ENCODE measurements around the gene IFITM5. TPM values are rescaled to one million over a fixed set of nuclear protein-coding genes. Genes with fewer than 3 reads are reported as not detected.

The IFITM5 gene
- total and polyA plus RNA-seq, 2 of the 8 experiments (the other 6 are each of a cell fraction or from before 2014, with no cell fraction given): not detected

- Histone ChIP-seq H4K5ac (ENCODE audit: insufficient read length, low read depth, low read length) (no peak overlapping the region), H3K79me2 (ENCODE audit: control insufficient read depth in 1 of 2, insufficient read depth in 2 of 2, low read length in 2 of 2) (no peaks in the 10 kb centered on the region), H2BK15ac (ENCODE audit: low read length) (no peak overlapping the region), H3K4ac (replicated peaks; ENCODE audit: insufficient read length, low read depth, low read length) (no peak overlapping the region), H3K27ac (ENCODE audit: low read depth, low read length) (no peak overlapping the region), H3K18ac (ENCODE audit: extremely low read depth, low read length) (no peak overlapping the region), H2BK5ac (ENCODE audit: low read depth, low read length) (no peak overlapping the region), H3K4me1 (replicated peaks in 1 of 4; ENCODE audit: control insufficient read depth in 3 of 4, insufficient read depth in 4 of 4, low read length in 3 of 4) (peaks cover 0 to 10% (median 6%) of the 10 kb centered on the region in 4 experiments; a peak in 5 of 7 replicates), H2AK5ac (ENCODE audit: low read depth, low read length) (no peak overlapping the region), H2AFZ (ENCODE audit: low read length) (no peak overlapping the region), H3K9ac (replicated peaks in 1 of 4; ENCODE audit: extremely low read depth in 1 of 4, low read depth in 3 of 4, low read length in 3 of 4) (no peak overlapping the region), H3K23ac (ENCODE audit: insufficient read length) (no peak overlapping the region), H3K4me3 (ENCODE audit: extremely low read depth in 1 of 4, insufficient read depth in 2 of 4, low read depth in 3 of 4, low read length in 4 of 4) (no peak overlapping the region), H4K20me1 (replicated peaks in 1 of 2; ENCODE audit: control insufficient read depth in 1 of 2, insufficient read depth in 2 of 2, low read length in 2 of 2) (no peaks in the 10 kb centered on the region), H2BK12ac (ENCODE audit: low read depth, low read length) (no peak overlapping the region), H3K79me1 (ENCODE audit: low read depth, low read length) (no peaks in the 10 kb centered on the region), H3K27me3 (replicated peaks in 1 of 4; ENCODE audit: control insufficient read depth in 3 of 4, extremely low read depth in 1 of 4, insufficient read depth in 3 of 4, low read length in 3 of 4) (no peaks in the 10 kb centered on the region), H3K23me2 (ENCODE audit: low read depth, low read length) (peaks cover 8% of the 10 kb centered on the region; the same call in 1 of the 2 replicates), H3K9me3 (ENCODE audit: insufficient read depth in 2 of 2, low read depth in 1 of 2, low read length in 1 of 2) (no peaks in the 10 kb centered on the region), H4K91ac (replicated peaks; ENCODE audit: insufficient read length, low read length) (no peak overlapping the region), H3K4me2 (ENCODE audit: insufficient read depth in 1 of 2, low read depth in 2 of 2, low read length in 2 of 2) (no peak overlapping the region), H2BK120ac (replicated peaks; ENCODE audit: low read depth, low read length) (no peak overlapping the region), H4K8ac (ENCODE audit: extremely low read depth, insufficient read depth, low read length) (no peak overlapping the region), H3K56ac (replicated peaks; ENCODE audit: insufficient read length, low read depth, low read length) (no peak overlapping the region), H2BK20ac (ENCODE audit: low read length) (no peak overlapping the region), H3K14ac (ENCODE audit: insufficient read length) (no peak overlapping the region), H3K36me3 (ENCODE audit: control insufficient read depth in 2 of 4, insufficient read depth in 4 of 4, low read length in 3 of 4) (no peaks in the 10 kb centered on the region)
- FAIRE-seq (no peak), DNase-seq (ENCODE audit: low read depth in 1 of 2, low spot score in 2 of 2) (no peak)
- 90% methylated on average over 3 of the region's 3 CpGs; no CpG with 5 or more reads in 1 of the 2 experiments for WGBS, 2 experiments (ENCODE audit: extremely low coverage in 1 of 2, insufficient coverage in 1 of 2, insufficient read length in 1 of 2, insufficient replicate concordance in 2 of 2, low coverage in 1 of 2, low lambda C conversion rate in 2 of 2, missing lambda C conversion rate in 1 of 2)
- ChIA-PET POLR2A (ENCODE audit: partially characterized antibody) (no interaction called here), CTCF (ENCODE audit: partially characterized antibody) (interaction anchor here (0.8 to 1.9 kb wide), 6 partner anchors 16 to 97 kb away, joined by 3 to 8 read pairs (median 4); no protein-coding TSS in a partner anchor)
- TF ChIP-seq RBBP5 (IDR thresholded peaks at IDR 0.05; ENCODE audit: borderline replicate concordance, low read depth, low read length): no peak
- TF ChIP-seq EGR1 (IDR thresholded peaks at IDR 0.05; ENCODE audit: borderline replicate concordance, low read depth, low read length): no peak
- no peak for TF ChIP-seq PHF8 (conservative IDR thresholded peaks at IDR 0.05; ENCODE audit: low read depth, low read length)
- TF ChIP-seq KDM5A (IDR thresholded peaks at IDR 0.05; ENCODE audit: low read length): no peak
- TF ChIP-seq KDM1A (IDR thresholded peaks at IDR 0.05; ENCODE audit: borderline replicate concordance, low read length): no peak
- TF ChIP-seq NANOG (IDR thresholded peaks at IDR 0.05; ENCODE audit: insufficient read depth, low read depth, low read length, poor library complexity, severe bottlenecking): no peak
- no peak for TF ChIP-seq NRF1 (IDR thresholded peaks at IDR 0.05; ENCODE audit: low read depth, low read length)
- no peak for TF ChIP-seq BACH1 (IDR thresholded peaks at IDR 0.05; ENCODE audit: low read length)
- no peak for TF ChIP-seq CBX5 (IDR thresholded peaks at IDR 0.05; ENCODE audit: low read depth, low read length)
- TF ChIP-seq RFX5 (IDR thresholded peaks at IDR 0.05; ENCODE audit: borderline replicate concordance, low read depth, low read length): no peak
- no peak for TF ChIP-seq YY1 (IDR thresholded peaks at IDR 0.05; ENCODE audit: low read depth, low read length)
- TF ChIP-seq MAFK (IDR thresholded peaks at IDR 0.05; ENCODE audit: low read depth, low read length): no peak
- TF ChIP-seq SIX5 (IDR thresholded peaks at IDR 0.05; ENCODE audit: low read depth, low read length): no peak
- no peak for TF ChIP-seq POU5F1 (IDR thresholded peaks at IDR 0.05; ENCODE audit: low read depth, low read length)
- TF ChIP-seq GABPA (IDR thresholded peaks at IDR 0.05; ENCODE audit: borderline replicate concordance, insufficient read depth, low read length): no peak
Measured at GRCh38 chr11:346529-346928, 47.2 kb upstream of the IFITM5 start.
